CD1c-positive myeloid dendritic cell (primary cell): ENCODE data around the gene CAMTA1.

Experiments used
- DNase-seq: peaks from one replicate; pipeline ENCODE4 v3.0.0-alpha.2; 2016; ENCODE audit errors: extremely low spot score

The CAMTA1 gene

DNA sequence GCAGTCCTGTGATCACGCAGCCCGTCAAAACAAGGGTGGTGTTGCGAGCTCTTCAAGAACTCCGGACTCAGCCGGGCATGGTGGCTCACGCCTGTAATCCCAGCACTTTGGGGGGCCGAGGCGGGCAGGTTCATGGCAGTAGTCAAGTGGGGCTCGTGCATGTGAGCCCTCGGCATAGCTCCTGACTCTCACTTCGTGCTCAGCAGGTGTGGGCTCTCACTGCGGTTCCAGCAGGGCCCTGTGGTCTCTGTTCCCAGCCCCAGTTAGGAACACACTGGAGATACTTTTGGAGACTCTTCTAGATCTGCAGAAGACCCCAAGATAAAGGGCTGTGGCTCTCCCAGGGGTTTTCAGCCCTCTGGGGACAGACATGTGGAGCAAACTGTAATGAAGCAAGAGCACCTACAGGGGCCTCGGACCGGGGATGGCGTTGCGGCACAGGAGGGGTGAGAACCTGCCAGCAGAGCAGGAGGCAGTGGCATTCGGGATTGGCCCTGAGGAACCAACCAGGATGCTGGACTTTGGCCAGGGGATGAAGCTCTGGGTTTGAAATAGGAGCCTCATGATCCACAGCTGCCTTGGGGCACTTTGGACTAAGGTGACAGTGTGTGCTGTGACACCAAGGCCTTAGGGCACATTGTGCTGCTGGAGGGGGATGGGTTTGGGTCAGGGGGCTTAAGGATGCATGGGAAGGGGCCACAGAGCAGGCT is 443.2 kb downstream of the CAMTA1 start:
- DNase-seq, result no peak

DNA sequence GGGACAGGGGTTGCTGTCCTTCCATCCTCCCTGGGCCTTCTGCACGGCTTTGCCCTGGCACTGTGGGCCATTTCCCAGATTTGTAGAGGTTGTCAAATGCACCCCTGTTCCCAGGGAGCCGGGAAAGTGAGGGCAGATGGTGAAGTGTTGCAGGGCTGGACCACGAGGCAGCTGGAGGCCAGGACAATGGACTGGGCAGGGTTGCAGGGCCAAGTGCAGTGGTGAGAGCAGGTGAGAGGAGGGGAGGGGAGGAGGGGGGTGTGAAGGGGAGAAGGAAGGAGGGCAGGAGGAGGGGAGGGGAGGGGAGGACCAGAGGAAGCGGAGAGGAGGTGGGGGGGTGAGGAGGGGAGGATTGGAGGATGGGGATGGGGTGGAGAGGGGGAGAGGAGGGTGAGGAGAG is 443.9 kb downstream of the CAMTA1 start:
- no peak for DNase-seq

DNA sequence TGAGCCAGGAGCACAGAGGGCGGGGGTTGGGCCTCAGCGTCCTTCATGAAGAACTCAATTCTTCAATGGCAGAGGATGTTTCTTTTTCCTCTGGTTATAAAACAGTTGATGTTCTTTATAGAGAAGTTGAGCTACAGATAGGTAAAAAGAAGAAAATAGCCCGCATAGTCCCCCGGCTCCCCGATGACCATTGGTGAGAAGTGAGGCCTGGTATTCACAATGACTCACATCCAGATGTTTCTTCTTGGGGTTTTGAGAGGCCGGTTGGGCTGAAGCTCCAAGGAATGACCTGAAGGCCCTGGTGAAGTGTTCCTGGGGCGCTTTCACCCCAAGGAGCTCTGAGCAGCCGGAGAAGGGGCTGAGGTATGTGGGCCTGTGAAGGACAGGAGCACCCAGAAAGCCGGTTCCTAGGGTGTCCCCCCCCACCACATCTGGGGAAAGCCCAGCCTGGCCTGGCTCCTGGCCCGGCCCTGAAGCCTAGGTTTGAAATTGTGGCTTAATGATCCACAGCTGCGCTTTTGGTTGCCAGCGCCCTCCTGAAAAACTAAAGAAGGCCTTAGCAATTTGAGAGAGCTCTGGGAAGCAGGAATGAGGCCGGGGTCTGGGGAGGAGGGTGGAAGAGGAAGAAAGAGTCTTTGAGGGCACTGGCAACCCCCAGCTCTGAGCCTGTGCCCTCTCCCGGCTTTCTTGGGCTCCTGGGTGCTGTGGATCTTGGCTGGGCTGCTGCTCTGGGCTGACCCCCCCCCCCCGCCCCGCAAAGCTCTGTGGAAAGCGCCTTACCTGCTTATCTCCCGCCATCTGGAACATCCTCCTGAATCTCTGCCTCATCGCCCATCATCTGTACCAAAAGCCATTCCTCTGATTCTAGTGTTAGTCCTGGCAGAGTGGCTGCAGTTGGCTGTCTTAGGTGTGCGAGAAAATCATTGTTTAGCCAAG is 444.7 kb downstream of the CAMTA1 start:
- no peak for DNase-seq

DNA sequence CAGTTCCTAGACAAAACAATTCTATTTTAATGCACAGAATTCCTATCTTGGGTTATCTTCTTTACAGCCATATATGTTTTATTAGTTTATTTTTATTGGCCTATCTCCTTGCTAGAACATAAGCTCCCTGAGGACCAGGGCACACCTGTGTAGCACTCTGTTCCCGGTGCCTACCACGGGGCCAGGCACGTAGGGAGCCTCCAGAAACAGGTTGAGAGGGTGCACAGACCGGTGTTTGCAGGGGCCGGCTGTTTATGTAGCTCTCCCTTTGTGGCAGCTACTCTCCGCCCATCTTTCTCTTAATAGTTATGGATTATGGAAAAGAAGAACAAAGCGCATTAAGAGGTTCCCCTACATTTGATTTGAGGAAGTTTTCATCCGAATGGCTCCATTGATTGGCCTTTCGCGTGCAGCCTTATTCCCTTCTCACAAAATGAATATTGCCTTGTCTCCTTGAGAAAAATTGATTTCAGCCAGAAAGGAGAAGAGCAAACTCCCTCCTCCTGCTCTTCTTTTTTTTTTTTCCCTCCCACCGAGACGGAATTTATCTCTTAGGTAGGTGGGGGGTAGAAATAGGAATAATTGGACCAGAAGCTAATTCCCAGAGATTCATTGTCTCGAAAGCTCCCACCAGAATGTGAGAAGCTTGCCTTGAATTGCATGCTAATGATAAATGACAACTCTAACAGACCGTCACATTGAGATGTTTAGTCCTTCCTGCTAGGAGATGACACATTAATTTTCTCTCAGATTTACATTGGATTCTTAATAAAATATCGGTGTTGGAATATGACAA is 447.4 kb downstream of the CAMTA1 start:
- DNase-seq, result no peak

DNA sequence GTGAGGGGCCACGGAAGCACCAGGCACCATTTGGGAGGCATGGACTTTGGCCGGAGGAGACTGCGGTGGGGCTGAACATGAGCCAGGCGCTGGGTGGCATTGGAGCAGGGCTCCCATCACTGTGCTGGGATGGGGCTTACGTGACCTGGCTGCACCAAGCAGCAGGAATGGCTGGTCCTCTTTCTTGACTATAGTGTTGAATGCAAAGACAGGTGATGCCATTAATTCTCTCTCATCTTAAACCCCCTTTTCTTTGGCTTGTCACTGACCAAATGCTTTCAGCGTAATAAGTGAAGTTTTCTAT is 447.9 kb downstream of the CAMTA1 start:
- no peak for DNase-seq

DNA sequence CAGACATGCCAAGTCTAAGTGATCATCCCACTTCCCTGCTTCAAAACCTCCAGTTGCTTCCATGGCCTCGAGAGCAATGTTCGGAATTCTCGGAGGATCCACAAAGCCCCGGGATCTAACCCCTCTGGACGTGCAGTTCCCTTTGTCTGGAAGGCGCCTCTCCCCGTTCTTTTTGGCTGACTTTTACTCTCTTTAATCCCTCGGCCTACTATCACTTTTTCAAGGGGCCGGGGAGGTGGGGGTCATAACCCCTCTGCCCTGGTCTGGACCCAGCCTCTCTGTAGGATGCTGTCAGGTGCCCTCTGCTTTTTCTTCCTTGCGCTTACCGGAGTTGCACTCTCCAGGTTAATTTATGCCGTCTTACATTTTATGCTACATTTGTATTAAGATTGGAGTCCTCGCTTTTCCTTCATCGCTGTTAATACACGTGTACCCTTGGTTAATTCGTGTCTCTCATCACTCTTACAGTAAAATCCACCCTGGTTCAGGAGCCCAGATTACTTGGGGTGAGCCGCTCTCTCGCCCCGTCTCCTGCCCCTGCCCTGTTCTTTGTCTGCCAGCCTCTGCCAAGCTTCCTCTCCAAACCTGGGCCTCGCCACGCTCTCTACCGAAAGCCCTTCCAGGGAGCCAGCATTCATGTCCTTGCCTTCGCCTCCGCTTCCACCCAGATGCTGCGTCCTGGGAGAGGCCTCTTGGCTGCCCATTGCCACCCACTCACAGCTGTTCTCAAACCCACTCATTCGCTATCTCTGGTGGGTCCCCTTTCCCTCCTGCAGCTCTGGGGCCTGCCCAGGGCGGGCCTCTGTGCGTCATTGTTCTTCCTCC is 448.6 kb downstream of the CAMTA1 start:
- no peak for DNase-seq

DNA sequence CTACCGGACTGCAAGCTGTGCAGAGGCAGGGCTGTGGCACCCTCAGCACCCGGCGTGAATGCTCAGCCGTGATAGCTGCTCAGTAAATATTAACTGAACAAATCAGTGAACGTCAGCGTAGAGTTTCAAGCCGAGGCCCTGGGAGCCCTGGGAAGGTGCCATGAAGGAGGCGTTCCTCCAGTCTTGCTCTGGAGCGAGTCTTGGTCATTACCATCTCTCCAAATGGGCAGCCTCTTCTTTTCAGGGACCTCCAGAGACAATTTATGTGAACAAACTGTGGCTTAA is 449.2 kb downstream of the CAMTA1 start:
- no peak for DNase-seq

DNA sequence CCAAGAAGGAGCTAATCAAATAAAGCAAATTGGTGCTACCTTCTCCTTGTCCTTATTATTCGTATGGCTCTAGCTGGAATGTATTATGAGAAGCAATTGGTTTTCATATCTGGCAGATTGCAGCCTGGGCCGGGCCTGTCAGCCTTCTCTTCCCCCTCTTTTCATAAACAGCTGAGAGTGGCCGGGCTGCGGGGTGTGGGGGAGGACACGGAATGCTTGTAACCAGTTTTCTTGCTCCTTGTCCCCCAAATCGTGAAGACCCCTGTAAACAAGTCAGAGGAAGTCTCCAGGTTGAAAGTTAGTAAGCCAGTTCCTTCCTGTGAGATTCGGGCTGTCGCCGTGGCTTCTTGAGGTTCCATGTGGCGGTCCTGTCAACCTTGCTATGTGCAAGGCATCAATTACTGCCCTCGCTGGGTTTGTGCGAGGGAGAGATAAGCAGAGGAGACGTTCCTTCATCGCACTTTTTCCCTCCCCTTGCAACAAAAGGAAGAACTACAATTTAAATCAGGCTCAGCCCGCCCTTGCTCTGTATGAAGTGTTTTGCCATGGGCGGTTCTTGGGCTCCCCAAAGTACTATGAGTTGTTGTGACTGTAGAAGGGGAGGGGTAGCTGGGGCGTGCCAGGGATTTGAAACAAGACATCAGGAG is 450.7 kb downstream of the CAMTA1 start:
- no peak for DNase-seq

DNA sequence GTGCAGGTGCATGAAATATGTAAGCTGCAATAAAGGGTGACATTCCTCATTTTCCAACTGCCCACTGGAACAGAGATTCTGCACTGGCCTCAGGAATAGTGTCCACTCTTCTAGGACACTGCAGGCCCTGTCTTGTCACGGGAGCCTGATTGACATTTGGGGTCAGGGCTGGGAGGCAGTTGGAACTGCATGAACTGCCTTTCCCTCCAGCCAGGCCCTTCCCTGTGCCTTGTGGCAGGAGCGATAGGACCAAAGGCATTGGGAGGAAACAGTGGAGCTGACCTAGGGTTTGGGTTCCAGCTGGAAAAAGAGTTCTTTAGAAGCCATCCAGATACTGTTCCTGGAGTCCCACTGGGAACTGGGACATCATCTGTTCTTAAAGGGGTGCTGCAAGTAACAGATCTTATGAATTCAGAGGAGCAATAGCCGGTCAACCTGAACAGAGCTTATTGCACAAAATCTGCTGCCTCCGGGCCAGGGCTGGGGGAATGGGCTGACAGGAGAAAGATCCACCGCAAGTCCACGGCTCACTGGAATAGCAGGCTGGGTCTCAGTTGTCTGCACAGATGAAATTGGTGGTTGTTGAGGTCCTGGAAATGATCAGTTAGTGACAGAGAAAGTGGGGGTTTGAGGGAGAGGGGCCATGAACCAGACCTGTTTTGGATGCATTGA is 451.7 kb downstream of the CAMTA1 start:
- no peak for DNase-seq

DNA sequence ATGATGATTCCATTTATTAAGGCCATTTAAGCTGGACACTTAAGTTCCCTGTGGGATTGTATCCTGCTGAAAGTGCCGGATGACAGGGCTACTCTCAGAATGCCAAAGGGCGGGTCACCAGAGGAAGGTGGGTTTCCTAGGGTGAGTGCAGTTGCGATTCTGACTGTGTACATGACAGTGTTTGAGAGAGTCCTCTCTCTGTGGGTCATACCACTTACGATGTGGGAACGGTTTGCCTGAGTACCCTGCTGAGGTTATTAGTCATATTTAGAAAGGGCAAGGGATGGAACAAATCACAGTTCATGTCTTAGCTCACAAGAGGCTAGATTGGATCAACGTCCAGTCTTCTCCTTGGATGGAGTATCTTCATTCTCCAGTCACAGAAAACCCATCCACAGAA is 461.9 kb downstream of the CAMTA1 start:
- DNase-seq, result no peak

DNA sequence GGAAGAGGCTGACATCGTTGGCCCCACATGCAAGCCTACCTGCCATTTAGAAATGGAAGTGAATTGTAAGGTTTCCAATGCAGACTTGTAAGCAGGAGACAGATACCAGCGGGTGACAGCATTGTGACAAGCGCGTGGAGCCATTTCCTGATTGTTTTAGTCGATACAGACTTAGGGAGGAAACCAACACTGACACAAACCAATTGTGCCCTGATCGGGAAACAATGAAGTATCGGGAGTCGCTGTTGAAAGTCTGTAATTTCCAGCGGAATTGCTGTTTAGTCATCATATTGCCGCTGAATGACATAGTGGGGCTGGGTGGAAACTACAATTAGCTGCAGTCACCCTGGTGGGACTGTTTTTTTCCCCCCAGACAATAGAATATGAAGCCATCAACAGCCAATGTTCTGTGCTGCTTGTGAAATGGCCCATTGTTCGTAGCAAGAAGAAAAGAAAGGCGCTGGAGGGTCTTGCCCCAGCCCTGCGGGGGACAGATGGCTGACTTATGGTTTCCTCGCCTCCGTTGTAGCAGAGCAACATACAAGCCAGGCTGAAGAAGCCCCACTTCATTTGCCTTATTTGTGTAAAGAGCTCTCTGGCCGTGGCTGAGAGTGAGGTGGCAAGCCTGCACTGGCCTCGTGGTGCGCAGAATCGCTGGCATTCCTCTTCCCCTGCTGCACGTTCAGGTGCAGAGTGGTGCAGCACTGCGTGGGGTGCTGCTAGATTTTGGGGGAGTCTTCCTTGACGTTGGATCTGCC is 462.7 kb downstream of the CAMTA1 start:
- no peak for DNase-seq

DNA sequence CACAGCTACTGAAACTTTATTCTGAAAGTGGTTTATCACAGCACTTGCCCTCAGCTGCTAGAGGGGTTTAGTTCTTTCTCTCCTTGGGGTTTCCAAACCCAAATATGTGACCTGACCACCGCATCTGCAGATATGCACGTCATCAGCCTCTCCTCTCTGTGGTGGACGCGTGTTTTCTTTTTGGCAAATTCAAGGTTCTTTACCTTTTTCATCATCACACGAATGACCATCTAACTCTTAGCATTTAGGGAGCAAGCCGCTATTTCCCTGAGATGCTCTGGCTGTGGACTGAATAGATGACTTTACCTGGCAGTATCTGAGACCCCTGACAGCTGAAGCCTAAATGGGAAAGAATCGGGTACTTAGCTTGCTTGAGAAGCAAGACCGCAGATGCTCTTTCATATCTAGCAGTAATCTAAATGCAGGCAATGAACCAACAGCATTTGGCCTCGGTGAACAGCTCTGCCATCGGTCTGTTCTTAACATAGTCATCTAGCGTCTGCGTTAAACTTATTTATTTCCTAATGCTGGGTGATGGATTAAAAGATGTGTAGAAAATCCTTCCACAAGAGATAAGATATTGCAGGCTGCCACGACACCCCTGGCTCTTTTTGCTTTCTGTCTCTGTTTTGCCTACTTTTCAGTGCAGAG is 463.4 kb downstream of the CAMTA1 start:
- DNase-seq, result no peak

DNA sequence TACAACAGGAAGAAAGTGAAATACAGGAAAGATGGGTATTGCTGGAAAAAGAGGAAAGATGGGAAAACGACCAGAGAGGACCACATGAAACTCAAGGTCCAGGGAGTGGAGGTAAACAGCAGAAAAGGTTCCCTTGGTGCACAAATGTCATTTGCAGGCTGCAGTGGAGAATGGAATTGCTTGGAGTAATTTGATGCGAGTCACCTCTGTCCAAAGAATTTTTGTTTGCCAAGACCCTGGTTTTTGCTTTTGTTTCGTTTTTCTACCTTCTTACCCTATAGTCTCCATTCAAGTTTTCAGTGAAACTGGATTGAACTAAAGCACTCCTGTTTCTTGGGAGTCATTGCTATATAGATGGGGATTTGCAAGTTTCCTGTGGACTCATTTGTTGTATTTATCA is 464.3 kb downstream of the CAMTA1 start:
- no peak for DNase-seq

DNA sequence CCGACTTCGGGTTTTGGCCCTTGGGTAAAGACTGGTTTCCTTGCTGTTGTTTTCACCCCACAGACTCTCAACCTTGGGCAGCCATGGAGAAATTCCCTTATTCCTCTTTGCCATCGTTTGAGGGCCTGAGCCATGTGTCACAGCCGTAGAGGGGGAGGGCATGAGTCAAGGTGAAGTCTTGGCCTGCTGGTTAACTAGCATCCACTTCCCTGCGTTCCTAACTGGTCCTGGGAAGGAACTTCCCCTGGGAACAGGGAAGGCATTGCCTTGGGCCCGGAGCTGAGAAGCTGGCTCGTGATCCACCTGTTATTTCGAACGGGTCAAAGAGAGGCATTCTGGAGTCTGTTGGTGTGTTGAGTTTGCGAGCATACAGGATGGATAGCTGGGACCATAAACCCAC is 464.9 kb downstream of the CAMTA1 start:
- DNase-seq, result no peak

DNA sequence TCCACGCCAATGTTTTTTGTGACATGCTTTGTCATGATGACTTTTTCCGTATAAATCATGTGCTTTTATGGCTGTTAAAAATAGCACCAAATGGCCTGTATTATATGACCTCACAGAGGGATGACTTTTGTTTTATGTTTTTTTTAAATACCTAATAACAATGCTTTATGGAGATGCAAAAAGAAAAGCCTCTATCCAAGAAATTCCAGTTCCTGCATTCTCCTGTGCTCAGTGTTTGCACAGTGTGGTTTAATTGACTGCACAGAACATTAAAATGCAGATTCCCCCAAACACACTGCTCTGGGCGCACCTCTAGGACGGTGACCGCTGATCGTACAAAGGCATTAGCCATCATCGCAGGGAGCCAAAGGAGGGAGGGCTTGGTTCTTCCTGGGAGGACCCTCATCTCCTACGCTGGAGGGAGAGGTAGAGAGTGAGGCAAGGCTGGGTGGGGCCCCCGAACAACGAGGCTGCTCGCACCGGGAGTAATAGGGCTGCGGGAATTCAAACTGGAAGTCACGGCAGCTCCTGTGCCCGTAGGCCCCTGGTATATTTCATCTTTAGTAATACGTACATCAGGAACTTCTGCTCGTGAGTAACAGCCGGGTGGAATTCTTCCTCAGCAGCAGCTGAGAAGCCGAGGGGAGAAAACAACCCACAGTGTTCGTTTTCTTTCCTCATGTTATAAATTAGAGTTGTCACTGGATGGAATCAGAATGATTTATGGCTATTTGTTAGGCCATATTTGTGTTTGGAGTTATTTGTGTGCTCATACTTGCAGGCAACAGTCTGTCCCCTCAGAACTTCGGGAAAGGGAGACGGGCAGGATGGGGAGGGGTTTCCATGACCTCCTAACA is 465.6 kb downstream of the CAMTA1 start:
- no peak for DNase-seq

DNA sequence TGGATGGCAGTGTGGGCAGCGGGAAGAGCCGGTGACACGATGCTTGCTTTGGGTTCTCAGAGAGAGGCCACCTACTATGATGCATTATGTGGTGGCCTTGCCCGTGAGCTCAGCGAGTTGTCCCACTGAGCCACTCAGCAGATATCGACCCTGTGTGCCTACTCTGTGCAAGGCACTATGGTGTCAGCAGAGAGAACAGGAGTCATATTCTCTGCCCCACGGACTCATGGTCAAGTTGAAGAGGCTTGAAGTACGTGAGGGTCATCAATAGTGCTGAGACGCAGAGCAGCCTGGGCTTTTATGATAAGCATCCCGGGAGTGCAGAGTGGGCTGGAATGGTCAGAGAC is 466.2 kb downstream of the CAMTA1 start:
- DNase-seq, result no peak

DNA sequence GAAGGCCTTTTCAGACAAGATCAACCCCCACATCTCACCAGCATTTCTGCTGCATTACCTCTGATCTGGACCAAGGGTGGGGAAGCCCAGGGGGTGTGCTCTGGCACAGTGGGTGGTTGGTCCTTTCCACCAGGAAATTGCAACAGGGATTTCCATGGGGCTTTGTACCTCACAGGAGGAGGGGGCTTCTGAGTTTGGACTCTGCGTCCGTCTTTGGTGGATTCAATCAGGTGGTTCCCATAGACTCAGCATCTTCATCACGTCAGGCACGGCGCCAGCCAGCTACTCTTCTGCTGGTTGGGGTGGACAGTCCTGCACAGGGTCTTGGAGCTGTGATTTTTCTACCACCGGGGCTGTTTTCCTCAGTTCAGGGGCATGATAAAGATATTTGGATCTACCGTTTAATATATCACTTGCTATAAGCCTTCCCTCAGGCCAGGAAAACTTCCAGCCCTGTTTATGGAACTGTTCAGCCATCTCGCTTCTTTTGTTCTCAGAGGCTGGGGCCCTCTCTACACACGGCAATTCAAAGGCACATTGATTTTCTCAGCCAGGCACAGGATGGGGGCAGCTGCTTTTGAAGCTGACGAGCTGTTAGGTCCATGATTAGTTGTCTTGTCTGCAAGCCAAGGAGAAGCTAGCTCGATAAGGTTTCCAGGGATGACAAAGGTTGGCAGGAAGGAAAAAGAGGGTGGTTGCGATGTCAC is 467.3 kb downstream of the CAMTA1 start:
- DNase-seq, result no peak

DNA sequence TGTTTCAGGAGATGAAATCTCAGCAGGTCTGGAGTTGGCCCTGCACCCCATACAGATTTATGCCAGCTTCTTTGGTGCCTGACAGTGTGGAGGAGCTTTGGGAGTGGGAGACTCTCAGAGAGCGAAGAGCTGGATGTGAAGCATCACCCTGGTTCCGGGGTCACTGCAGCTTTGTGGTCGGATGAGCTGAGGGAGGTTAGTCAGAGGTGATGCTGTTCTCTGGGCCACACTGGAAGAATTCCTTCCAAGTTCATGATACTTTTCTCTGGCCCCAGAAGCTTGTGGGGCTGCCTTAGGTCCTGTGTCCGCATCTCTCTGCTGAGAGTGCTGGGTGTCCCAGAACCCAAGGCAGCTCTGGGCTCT is 467.8 kb downstream of the CAMTA1 start:
- no peak for DNase-seq
